NCI-H2196 (cell line): ENCODE data around the gene LILRA1.
"Not testable (repeated sequence)": the region's sequence is repeated elsewhere in the genome, so short reads cannot be mapped to it uniquely, and the experiment has no call there.

ENCODE experiments used
- DNase-seq: peaks from one replicate; lab custom pipeline; 2025; ENCODE audit not compliant: unreplicated experiment; lab: John Stamatoyannopoulos, UW

Gene LILRA1

GRCh38 chr19:54576411-54576976 lies 16.9 kb upstream of the LILRA1 start:
- DNase-seq: no peak

- DNase-seq: no peak
Measured at GRCh38 chr19:54577334-54577733, 16.1 kb upstream of the LILRA1 start.

- DNase-seq: not testable (repeated sequence)
Measured at GRCh38 chr19:54578268-54578667, 15.2 kb upstream of the LILRA1 start.

- DNase-seq: no peak
Measured at GRCh38 chr19:54586397-54586796, 7.0 kb upstream of the LILRA1 start.

GRCh38 chr19:54587026-54587425 lies 6.4 kb upstream of the LILRA1 start:
- no peak for DNase-seq

- not testable (repeated sequence) for DNase-seq
Measured at GRCh38 chr19:54593931-54594626, 647 bp downstream of the LILRA1 start.

GRCh38 chr19:54594737-54595136 lies 1.3 kb downstream of the LILRA1 start:
- DNase-seq: no peak

GRCh38 chr19:54595680-54596436 lies 2.4 kb downstream of the LILRA1 start:
- DNase-seq: not testable (repeated sequence)

- no peak for DNase-seq
Measured at GRCh38 chr19:54600212-54600611, 6.8 kb downstream of the LILRA1 start.

GRCh38 chr19:54606230-54606629 lies 12.8 kb downstream of the LILRA1 start:
- DNase-seq: no peak

- DNase-seq: no peak
Measured at GRCh38 chr19:54606891-54607784, 13.7 kb downstream of the LILRA1 start.

- no peak for DNase-seq
Measured at GRCh38 chr19:54607785-54608150, 14.3 kb downstream of the LILRA1 start.

GRCh38 chr19:54608205-54608604 lies 14.8 kb downstream of the LILRA1 start:
- DNase-seq: no peak

- DNase-seq: no peak
Measured at GRCh38 chr19:54608792-54609191, 15.4 kb downstream of the LILRA1 start.

GRCh38 chr19:54609356-54609791 lies 15.9 kb downstream of the LILRA1 start:
- DNase-seq: no peak

- no peak for DNase-seq
Measured at GRCh38 chr19:54612428-54612827, 19.0 kb downstream of the LILRA1 start.

- DNase-seq: peak; percentile 4
Measured at GRCh38 chr19:54614726-54615125, 21.3 kb downstream of the LILRA1 start.

GRCh38 chr19:54616057-54616456 lies 22.6 kb downstream of the LILRA1 start:
- no peak for DNase-seq

GRCh38 chr19:54616821-54617560 lies 23.6 kb downstream of the LILRA1 start:
- DNase-seq: no peak

GRCh38 chr19:54620464-54620863 lies 27.0 kb downstream of the LILRA1 start:
- DNase-seq: no peak
